AG04449 (cell line): ENCODE measurements around the gene MCU.

Experiments used
- CTCF ChIA-PET: fragments of 350-600 bp; formaldehyde crosslinking; extraction: SDS; loops from one replicate; lab custom pipeline; 2021; ENCODE audit warnings: antibody characterized with exemption; lab: Yijun Ruan, JAX
- POLR2A ChIA-PET: fragments of 400-600, 350-600 bp; formaldehyde crosslinking; extraction: SDS; loops from one replicate; lab custom pipeline; 2020; ENCODE audit warnings: antibody characterized with exemption, inconsistent platforms; lab: Yijun Ruan, JAX
- DNase-seq: peaks from one replicate; pipeline ENCODE4 v3.0.0-alpha.2; 2010; ENCODE audit warnings: low read depth, low spot score
- H3K4me3 ChIP-seq: 2 replicates; pipeline ENCODE4 v1.5.1; 2011; ENCODE audit warnings: low read depth, mild to moderate bottlenecking, control low read depth, low read length
- CTCF ChIP-seq: IDR thresholded peaks from one replicate; pipeline ENCODE4 v1.5.1; 2011; ENCODE audit warnings: mild to moderate bottlenecking, moderate library complexity, low read length, control low read depth, inconsistent platforms; ENCODE audit not compliant: insufficient read depth; ENCODE audit errors: missing control alignments

The MCU gene

GRCh38 chr10:72783410-72783833 is 91.5 kb downstream of the MCU start:
- no peak overlapping the region for H3K4me3 ChIP-seq
- no peak for DNase-seq
- no peak for TF ChIP-seq CTCF
- ChIA-PET POLR2A (no interaction called here), CTCF (interaction anchor here (0.8 to 1.2 kb wide), 2 partner anchors 16 to 30 kb away, joined by 3 read pairs; no protein-coding TSS in a partner anchor)

- ChIA-PET POLR2A (no interaction called here), CTCF (interaction anchor here (0.9 to 1.7 kb wide), 5 partner anchors 10 to 54 kb away, joined by 3 to 5 read pairs (median 4); no protein-coding TSS in a partner anchor)
- TF ChIP-seq CTCF = no peak
- DNase-seq = peak; percentile 80
- 0 out of 2 replicates have a peak overlapping the region, but pooled peaks have one; percentile 7 for H3K4me3 ChIP-seq
Observed at GRCh38 chr10:72784551-72785351, 92.8 kb downstream of the MCU start.

GRCh38 chr10:72785409-72785808 is 93.5 kb downstream of the MCU start:
- H3K4me3 ChIP-seq = no peak overlapping the region
- CTCF ChIA-PET = interaction anchor here (1.5 to 1.7 kb wide), 3 partner anchors 9 to 55 kb away, joined by 3 to 5 read pairs (median 4); no protein-coding TSS in a partner anchor
- no peak for DNase-seq
- no peak for TF ChIP-seq CTCF
- POLR2A ChIA-PET = no interaction called here

- no peak overlapping the region for H3K4me3 ChIP-seq
- no peak for TF ChIP-seq CTCF
- POLR2A ChIA-PET = no interaction called here
- no peak for DNase-seq
- CTCF ChIA-PET = no interaction called here
Observed at GRCh38 chr10:72790216-72790990, 98.5 kb downstream of the MCU start.

- TF ChIP-seq CTCF = no peak
- ChIA-PET CTCF (interaction anchor here (0.8 kb wide), 1 partner anchor 15 kb away, joined by 3 read pairs; no protein-coding TSS in a partner anchor), POLR2A (no interaction called here)
- no peak for DNase-seq
- no peak overlapping the region for H3K4me3 ChIP-seq
Observed at GRCh38 chr10:72792288-72792687, 100.3 kb downstream of the MCU start.

- no peak for TF ChIP-seq CTCF
- POLR2A ChIA-PET = no interaction called here
- DNase-seq = no peak
- CTCF ChIA-PET = no interaction called here
- no peak overlapping the region for H3K4me3 ChIP-seq
Observed at GRCh38 chr10:72793752-72794151, 101.8 kb downstream of the MCU start.
